Endometrial microvascular endothelial cells (primary cell): Measurements from ENCODE around the gene FBXO31. TPM values are rescaled to one million over a fixed set of nuclear protein-coding genes. Genes with fewer than 3 reads are reported as not detected.

Experiments
- in situ Hi-C: cut with HindIII; loops from 2 replicates; pipeline ENCODE4 v1.10.0; 2017; ENCODE audit warnings: low sequenced_read_pairs, low pct_unique_long_range_greater_than_20kb; ENCODE audit errors: inconsistent ontology term
- total RNA-seq: library from RNA; depleted of rRNA; stranded (reverse); fragments of >200 nt; gene quantifications from one replicate; pipeline ENCODE4 v1.2.3, GENCODE V29; 2015; ENCODE audit errors: inconsistent ontology term

The FBXO31 gene
- total RNA-seq, 1 donor from 2014 or later: 25.2 TPM

GRCh38 chr16:87334651-87335624 lies 48.6 kb downstream of the FBXO31 start:
- in situ Hi-C loops: no loop called here

GRCh38 chr16:87333581-87334331 lies 49.8 kb downstream of the FBXO31 start:
- in situ Hi-C loops: no loop called here

GRCh38 chr16:87333101-87333500 lies 50.5 kb downstream of the FBXO31 start:
- in situ Hi-C loops: no loop called here

- in situ Hi-C loops: no loop called here
These were observed 51.4 kb downstream of the FBXO31 start for GRCh38 chr16:87332150-87332549.

- in situ Hi-C loops: no loop called here
These were observed 52.3 kb downstream of the FBXO31 start for GRCh38 chr16:87331241-87331801.

- in situ Hi-C loops: no loop called here
These were observed 52.9 kb downstream of the FBXO31 start for GRCh38 chr16:87330646-87331045.

- in situ Hi-C loops: no loop called here
These were observed 53.3 kb downstream of the FBXO31 start for GRCh38 chr16:87330257-87330624.

- in situ Hi-C loops: no loop called here
These were observed 53.9 kb downstream of the FBXO31 start for GRCh38 chr16:87329436-87330256.

GRCh38 chr16:87328846-87329245 lies 54.7 kb downstream of the FBXO31 start:
- in situ Hi-C loops: no loop called here

- in situ Hi-C loops: no loop called here
These were observed 55.6 kb downstream of the FBXO31 start for GRCh38 chr16:87327798-87328495.

- in situ Hi-C loops: no loop called here
These were observed 57.4 kb downstream of the FBXO31 start for GRCh38 chr16:87326151-87326571.

- in situ Hi-C loops: no loop called here
These were observed 58.1 kb downstream of the FBXO31 start for GRCh38 chr16:87325423-87325858.

GRCh38 chr16:87324411-87325275 lies 58.9 kb downstream of the FBXO31 start:
- in situ Hi-C loops: no loop called here

GRCh38 chr16:87323727-87324410 lies 59.7 kb downstream of the FBXO31 start:
- in situ Hi-C loops: no loop called here

- in situ Hi-C loops: no loop called here
These were observed 60.5 kb downstream of the FBXO31 start for GRCh38 chr16:87322833-87323726.

- in situ Hi-C loops: no loop called here
These were observed 61.2 kb downstream of the FBXO31 start for GRCh38 chr16:87322360-87322759.
